ENCODE data around the gene DDX31.

- TF ChIP-seq CTCF (conservative IDR thresholded peaks at IDR 0.05): no peak
- no peak for TF ChIP-seq ZFX (IDR thresholded peaks at IDR 0.05)
Observed at GRCh38 chr9:132663851-132664250, 5.9 kb downstream of the DDX31 start.

Data from C4-2B (cell line).